ENCODE measurements around the gene RAB35.

Gene RAB35

DNA sequence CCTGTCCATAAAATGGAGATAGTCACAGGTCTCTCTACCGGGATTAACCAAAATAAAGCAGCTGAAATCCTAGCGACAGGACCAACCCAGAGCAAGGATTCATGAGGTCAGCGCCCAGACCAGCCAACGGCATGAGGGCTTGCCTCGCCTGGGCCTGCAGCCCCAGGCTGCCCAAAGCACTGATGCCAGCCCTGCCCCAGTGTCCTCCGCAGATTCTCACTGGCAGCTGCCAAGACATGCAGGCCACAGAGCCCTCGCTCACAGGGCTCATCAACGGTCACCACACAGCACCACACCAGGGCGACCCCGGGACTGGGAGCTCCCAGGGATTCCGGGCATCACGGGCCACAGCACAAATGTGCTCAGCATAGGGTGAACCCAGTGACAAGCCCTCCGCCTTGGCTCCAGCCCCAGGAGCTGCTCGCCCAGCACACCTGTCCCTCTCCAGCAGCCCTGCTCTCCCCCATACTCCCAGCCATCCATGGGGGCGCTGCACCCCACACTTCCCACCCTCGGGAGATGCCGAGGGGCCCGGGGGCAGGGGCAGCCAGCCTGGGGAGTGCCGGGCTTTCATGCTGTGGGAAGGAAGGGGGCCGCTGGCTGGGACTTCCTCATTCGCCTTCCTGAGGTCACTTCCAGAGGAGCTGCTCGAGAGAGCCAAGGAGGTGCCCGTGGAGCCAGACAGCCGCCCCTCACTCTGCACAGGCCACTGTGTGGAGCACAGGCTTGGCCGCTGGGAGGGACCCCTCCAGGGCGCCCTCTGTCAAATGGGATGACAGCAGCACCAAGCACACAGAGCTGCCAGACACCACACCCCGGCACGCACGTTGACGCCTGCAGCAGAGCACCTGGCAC is 14.1 kb downstream of the RAB35 start:
- DNase-seq, result no peak

DNA sequence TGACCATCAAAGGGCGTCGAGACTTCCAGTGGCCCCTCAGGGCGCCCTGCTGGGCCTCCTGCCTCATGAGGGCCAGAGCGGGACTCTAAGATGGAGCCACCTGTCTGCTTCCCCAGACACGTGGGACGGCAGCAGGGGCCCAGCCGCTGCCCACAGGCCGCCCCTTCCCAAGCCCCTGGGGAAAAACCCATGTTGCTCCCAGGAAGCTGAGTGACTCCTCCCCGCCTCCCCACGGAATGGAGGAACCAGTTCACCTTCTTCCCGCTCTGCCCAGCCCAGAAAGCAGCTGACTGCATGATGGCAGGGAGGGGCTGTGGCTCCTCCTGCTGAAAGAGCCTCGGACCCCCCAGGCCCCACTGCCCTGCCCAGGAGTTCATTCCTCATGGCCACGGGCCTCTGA is 14.9 kb downstream of the RAB35 start:
- no peak for DNase-seq

DNA sequence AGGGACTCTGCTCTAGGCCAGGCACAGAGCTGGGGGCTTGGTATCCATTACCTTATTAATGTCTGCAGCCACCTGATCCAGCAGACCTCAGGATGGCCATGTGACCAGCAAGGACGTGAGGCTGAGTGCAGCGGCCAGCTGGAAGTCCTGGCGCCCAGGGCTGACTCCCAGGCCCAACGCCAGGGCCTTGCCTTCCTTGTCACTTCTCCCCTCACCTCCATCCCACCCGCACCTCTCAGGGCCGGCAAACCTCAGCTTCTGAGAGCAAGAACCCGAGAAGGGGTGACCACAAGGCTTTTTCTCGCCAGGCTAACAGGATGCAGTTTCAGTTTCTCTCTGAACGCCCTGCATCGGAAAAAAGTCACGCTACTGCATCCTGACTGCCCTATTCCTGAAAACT is 15.4 kb downstream of the RAB35 start:
- no peak for DNase-seq

DNA sequence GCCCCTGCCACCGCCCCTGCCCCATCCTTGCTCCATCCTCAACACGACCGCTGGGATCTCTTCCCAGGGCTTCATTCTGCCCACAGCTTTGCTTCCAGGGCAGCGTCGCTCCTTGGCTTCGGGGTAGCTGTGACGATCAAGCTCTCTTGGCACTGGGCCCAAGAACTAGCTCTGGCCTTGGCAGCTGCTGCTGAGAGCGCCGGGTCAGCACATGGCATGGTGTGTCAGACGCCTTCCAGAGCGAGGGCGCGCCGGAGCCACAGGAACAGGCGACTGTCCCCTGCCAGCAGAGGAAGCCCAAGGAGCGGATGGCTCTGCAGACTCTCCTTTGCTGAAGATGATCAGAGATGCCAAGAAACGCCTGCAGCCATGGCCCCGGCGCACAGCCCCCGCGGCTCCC is 15.9 kb downstream of the RAB35 start:
- no peak for DNase-seq

DNA sequence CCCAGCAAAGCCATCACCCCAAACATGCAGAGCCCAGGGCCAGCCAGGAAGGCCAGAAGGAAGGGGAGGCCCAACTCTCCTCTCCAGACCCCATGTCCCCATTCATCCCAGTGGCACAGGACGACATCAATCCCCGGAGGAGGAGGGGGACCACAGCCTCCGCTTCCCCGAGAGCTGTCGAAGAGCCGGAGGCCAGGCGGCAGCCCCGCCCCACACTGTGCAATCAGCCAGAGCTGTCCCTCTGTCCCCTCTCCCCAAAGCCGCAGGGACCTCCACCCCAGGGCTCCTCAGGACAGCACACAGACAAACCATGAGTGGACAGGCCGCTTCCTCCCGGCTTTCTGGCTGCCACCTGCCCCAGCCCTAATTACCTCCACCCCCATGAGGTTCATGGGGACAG is 16.8 kb downstream of the RAB35 start:
- DNase-seq, result no peak

DNA sequence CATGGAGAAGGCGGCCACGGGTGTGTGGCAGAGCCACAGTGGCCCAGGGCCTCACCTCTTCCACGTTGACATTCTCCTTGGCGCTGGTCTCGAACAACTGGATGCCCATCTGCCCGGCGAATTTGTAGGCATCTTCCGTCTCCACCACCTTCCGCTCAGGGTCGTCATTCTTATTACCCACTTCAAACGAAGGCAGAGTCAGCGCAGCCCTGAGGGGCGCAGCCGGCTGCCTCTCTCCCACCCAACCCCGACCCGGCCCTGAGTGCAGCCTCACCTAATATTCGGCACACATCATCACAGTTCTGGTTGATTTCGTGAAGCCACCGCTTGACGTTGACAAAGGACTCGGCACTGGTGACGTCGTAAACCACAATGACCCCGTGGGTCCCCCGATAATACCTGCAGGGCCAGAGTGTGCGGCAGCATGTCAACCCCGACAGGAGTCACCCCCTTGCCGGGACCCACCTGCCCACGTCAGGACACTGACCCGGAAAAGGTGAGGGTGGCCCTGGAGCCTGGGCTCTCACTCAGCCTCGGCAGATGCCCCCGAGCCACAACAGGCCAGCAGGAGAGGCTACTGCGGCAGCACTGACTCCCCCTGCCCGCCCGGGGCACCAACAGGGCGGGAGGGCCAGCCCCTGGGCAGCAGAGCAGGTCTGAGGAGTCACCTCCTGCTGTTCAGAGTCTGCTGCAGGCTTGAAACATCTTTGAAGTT is 17.6 kb downstream of the RAB35 start:
- DNase-seq, result no peak

DNA sequence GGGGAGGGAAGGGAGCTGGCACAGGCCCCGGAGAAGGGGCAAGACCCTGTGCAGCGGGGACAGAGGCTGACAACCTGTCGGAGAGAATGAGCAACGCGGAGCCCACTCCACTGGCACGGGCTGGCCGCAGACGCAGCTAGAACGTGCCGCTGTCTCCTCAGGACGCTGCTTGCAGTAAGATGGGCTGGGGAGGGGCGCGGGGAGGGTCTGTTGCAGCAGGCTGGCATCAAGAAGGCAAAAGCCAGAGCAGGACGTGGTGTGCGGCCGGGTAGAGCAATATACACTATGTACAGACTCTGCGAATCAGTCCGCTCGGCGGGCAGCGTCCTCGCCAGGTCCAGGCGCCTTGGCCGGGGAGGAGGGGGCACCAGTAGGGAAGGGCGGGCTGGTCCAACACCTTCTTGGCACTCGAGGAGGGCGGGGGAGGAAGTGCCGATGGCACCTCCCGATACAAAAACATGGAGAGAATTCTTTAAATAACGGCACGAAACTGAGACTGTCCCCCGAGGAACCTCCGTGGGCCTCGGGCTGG is 19.8 kb downstream of the RAB35 start:
- no peak for DNase-seq

DNA sequence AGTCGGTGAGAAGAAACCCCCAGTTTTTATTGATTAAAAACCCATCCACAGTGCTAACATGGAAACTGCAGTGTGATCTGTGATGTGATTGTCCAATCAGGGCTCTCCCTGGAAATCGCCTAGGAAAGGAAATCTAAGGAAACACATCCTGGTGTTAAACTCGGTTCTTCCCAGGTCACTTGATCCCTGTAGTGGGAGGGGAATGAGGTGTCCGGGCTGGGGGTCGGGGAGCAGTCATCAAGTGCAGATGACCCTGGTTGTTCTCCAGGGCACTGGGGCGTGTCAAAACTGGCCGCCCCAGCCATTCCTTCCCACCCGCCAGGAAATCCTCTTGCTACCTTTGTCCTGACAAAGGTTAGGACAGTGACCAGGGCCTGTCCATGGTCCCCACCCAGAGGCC is 20.8 kb downstream of the RAB35 start:
- DNase-seq, result no peak

DNA sequence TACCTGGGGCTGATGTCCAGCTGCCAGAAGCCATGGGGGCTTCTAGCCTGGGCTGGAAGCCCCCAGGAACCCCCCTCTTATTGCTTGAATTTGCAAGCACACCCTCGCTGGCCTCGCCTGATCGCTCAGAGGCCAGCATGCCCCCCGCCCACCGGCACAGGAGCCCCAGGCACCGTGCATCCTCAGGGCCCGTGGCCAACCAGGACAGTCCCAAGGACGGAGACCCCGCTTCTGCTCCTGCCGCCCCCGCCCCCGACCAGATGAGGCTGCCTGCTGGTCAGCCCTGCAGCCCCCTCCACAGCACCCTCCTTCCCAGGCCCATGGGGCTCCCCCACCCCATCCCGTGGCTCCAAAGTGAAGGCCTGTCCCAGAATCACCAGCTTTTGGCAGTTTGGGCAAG is 21.2 kb downstream of the RAB35 start:
- DNase-seq, result no peak

DNA sequence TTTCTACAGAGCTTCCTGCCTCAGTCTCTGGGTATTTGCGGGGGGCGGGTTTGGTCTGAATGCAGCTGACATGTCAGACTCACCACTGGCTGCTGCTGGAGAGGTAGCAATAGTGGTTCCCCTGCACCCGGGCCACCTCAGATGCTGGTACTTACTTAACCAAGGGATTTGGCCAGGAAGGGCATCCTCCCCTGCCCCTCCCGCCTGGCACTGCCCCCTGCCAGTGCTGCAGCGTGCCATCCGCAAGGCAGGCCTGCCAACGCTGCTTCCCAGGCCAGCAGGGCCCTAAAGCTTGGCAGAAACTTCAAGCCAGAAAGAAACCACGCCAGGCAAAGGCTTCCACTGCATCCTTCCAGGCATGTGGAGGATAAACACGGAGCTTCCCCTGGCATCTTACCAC is 22.1 kb downstream of the RAB35 start:
- no peak for DNase-seq

DNA sequence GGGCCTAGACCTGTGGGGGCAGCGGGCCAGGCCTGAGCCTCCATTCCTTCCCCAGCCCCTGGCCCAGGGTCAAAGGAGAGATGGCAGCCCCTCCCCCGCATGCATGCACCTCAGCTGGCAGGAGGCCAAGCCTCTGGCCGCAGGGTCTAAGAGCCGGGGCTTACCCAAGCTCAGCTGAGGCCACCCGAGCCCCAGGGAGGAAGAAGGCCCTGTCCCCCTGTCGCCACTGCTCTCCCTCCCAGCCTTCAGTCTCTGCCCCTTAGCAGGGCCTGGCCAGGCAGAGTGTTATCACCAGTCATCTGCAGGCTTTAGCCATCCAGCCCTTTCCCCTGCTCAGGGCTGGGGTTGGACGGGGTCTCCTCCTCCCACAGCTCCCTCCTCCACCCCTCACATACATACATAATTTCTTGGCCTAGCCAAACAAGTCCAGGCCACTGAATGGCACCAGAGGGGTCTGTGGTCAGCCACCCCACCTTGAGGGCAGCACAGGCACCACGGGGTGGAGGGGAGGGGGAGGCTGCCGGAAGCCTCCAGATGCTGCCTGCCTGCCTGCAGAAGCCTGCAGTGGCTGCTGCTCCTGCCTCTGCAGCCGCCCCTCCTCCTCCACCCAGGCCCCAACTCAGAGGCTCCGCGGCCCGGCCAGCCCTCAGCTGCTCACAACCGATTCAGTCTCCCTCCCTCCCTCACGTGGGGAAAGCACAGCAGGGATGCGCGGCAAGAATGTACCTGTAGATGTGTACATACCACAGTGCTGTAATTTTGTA is 22.8 kb downstream of the RAB35 start:
- DNase-seq, result no peak

DNA sequence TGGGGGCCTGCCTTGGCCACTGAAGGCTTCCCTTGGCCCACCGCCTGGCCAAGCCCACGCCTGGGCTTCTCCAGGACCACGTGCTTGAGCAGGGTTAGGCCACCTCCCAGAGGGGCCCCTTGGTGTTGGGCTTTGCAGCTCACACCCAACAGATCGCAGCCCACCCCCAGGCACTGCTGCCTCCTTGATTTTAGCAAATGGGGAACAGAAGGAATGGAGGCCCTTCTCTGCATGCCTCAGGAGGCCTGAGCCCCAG is 23.3 kb downstream of the RAB35 start:
- no peak for DNase-seq

DNA sequence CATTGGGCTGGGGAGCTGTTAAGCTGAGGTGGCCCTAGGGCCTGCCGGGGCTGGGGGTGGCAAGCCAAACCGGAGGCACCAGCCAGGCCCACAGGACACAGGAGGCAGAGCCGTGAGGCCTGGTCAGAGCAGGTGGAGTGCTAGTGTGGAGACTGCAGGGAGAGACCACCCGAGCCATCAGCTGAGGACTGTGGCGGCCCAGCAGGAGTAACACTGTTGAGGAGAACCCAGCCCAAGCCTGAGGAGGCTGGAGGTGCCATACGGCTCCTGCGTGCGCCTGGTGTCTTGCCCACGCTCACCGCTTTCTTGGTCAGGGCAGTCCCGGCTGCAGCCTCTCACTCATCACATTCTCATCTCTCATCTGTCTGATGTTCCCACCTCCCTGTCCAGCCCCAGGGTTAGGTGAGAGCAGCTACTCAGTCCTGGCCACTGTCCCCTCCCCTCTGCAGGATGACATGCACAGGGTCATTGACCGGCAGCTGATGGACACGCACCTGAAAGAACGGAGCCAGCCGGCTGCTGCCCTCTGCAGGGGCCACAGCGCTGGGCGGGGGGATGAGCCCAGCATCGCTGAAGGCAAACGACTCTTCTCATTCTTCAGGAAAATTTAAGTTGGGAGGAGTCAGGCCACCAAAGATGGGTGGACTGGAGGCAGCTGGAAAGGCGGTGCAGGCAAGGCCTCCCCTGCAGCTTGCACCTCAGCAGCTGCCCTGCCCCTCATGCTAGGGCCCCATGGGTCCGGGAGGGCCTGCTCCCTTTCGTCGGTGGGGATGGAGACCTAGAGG is 23.8 kb downstream of the RAB35 start:
- no peak for DNase-seq

DNA sequence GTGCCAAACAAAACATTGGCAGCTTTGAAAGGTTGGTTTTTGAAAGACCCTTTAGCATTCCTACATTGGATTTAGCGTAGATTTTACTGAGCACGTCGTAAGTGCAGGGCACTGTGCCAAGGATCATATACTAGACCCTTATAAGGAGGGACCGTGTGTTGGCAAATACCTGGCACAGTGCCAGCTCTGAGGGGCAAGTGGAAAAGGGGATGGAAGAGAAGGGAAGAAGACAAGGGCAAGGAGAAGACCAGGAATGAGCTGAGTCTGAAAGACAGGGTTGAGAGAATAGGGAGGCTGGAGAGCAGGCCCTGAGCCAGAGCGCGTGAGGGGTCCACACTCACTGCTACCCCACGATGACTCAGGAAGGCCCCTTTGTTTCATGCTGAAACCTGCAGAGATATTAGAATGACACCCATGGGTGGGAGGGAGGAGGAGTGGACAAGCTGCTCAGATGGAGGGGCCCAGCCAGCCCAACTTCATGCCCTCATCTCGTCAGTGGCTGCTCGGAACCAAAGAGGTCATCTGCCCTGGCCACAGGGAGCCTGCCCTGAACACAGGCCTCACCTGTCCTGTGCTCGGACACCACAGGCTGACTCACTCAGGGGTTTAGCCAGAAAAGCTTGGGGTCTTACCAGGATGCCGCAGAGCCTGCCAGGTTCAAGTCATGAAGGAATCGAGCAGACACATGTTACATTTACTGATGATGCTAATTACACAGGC is 25.0 kb downstream of the RAB35 start:
- no peak for DNase-seq

DNA sequence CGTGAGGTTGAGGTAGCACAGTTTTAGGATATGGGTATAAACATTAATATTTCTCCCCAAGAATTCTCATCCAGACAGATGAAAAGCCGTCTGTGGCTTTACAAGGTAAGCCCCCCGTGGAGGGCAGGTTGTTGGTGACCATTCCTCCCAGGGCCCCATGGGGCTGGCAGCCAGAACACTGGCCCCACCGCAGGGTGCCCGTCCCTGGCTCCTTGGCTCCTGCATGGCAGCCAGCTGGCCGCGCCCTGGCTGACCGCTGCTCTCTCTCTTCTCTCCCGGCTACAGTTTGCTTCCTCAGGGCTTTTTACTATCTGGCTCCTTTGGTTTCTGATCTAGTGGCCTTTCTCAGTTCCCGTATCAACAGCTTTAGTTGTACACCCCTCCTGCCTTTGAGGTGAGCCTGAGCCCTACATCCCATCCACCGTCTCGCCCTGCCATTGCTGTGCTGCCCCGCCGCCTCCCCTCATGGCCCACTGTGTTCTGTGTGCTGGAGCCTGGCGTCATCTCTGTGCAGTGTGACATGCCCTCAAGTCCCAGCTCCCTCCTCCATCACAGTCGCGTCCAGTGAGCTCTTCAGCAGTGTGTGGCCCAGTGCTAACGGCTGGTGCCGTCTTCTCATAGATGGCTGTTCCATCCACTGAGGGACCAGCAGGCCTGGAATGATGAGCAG is 25.8 kb downstream of the RAB35 start:
- no peak for DNase-seq

DNA sequence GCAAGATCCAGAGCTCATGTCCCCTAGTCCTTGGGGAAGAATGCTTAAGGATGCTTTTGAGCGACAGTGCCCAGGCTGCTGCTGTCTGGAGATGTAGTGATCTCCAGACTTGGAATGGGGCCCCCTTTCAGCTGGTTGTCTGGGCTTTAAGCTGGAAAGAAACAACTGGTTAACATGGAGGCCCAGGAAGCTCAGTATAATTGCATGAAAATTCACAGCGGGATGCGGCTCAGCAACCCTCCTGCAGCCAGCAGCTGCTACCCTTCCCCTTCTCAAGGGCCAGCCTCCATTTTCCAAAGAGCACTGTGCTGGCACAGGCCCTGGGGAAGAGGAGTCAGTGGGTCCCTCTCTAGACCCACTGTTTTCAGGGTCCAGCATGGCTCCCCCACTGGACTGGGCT is 26.3 kb downstream of the RAB35 start:
- no peak for DNase-seq

DNA sequence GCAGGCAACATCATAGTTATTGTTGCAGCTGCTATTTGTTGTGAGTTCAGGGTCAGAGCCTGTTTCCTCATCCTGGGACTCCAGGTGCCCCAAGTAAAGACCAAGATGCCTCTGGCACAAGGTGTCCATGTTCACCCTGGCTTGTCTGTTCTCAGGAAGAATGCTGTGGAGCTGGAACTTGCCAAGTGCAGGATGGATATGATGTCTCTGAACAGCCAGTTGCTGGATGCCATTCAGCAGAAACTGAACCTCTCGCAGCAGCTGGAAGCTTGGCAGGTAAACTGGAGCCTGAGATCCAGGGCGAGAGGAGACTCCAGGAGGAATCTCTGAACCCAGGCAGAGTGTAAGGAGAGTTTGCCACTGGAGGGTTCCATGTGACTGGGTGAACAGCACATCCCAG is 26.8 kb downstream of the RAB35 start:
- no peak for DNase-seq

DNA sequence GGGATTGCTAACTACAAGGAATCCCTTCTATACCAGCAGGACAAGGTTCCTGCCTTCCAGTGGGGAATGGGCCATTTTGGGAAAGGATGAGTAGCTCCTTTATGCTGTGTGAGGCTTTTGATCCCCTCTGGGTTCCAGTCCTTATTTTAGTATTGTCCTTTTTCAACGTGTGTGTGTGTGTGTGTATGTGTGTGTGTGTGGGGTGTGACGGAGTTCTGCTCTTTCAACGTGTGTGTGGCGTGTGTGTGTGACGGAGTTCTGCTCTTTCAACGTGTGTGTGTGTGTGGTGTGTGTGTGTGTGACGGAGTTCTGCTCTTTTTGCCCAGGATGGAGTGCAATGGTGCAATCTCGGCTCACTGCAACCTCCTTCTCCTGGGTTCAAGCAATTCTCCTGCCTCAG is 27.4 kb downstream of the RAB35 start:
- no peak for DNase-seq

DNA sequence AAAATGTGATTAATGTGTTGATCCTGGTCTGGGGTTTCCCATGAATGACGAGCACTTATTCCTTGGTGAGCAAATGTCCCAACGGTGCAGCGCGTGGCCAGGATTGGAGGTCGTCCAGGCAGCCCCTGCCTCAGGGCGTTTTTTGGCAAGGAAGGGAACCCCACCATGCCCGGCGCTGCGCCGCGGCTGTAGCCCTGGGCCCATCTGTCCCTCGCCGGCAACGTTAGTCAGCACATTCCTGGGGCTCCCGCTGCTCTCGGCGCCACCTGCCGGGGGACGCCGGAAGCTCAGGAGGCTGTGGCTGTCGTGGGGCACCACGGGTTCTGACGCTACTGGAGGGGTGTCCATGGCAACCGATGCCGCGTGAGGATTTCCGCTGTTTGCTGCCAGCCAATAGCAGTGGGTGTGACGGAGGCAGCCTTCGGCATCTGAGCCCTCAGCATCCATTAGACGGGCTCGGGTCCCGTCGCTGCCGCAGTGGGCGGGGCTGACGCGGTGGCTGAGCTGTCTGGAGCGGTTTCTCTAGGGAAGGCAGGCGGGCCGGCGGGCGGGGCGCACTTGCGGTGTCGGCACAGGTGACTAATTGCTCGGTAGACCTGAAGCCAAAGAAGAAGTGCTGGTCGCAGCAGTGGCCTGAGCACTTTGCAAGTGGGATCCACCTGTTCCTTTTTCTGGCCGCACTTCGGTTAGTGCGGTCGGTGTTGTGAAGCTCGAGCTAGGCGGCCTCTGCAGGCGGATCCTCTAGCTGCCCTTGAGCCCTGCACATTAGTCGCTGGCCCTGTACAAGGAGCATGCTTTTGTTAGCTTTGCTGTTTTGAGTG is 29.5 kb downstream of the RAB35 start:
- peak; percentile 99 to 100 for DNase-seq

DNA sequence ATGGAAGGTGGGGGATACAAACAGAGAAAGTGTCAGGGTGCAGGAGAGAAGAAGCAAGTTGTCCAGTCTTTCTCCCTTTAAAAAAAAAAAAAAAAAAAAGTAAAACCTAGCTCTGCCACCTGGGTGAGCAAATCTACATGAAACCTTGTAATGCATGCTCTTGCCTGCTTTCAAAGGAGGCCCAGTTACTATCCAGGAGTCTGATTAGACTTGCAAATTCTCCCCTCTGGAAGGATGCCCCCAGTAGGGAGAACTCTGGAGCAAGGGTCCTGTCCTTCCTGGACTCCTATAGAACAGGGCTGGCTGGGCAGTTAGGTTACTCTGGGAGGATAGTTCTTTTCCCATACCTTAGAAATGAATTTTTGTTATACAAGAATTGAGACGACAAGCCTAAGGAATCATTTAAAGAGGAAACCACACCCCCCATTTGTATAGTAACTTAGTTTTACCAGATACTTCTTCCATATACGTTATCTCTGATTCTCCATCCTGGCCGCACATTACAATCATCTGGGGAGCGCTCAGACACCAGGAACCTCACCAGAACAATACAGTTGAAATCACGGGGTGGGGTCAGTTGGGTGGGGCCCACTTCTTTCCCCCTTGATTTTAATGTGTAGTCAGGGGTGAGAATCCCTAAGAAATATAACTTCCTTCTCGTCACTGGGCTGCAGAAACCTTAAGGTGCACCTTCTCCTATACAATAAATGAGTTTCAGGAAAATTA is 30.5 kb downstream of the RAB35 start:
- no peak for DNase-seq

Measured in activated CD4-positive, alpha-beta T cell treated with anti-CD3 and anti-CD28 coated beads, Interleukin-2, amount 50 U/mL, for 4 hours (primary cell).